Measurements from ENCODE around the gene SCN7A.

The SCN7A gene

GRCh38 chr2:166513952-166514351 lies 19.9 kb upstream of the SCN7A start:
- Histone ChIP-seq H3K79me2 (ENCODE audit: low read length) (no peaks in the 10 kb centered on the region), H3K9ac (ENCODE audit: low read length) (no peak overlapping the region), H3K4me1 (ENCODE audit: low read length) (no peaks in the 10 kb centered on the region), H4K20me1 (ENCODE audit: insufficient read depth, low read length) (no peaks in the 10 kb centered on the region), H3K9me2 (replicated peaks; ENCODE audit: insufficient read depth, low read length) (no peaks in the 10 kb centered on the region), H3K4me3 (ENCODE audit: low read length) (no peak overlapping the region), H3F3A (ENCODE audit: insufficient read depth, low read length) (no peaks in the 10 kb centered on the region), H3K9me3 (replicated peaks; ENCODE audit: insufficient read depth, low read length) (no peaks in the 10 kb centered on the region), H3K27ac (ENCODE audit: low read length) (no peak overlapping the region), H3K4me2 (ENCODE audit: low read depth, low read length) (no peak overlapping the region), H2AFZ (ENCODE audit: low read length) (no peak overlapping the region), H3K36me3 (replicated peaks; ENCODE audit: insufficient read depth, low read length) (no peaks in the 10 kb centered on the region), H3K27me3 (replicated peaks; ENCODE audit: insufficient read depth, low read length) (no peaks in the 10 kb centered on the region)
- DNase-seq = no peak
- TF ChIP-seq CTCF (IDR thresholded peaks at IDR 0.05; ENCODE audit: low read length) (no peak), EZH2phosphoT487 (IDR thresholded peaks at IDR 0.05; ENCODE audit: low read length) (no peak), EZH2 (optimal IDR thresholded peaks at IDR 0.05; ENCODE audit: low read depth, low read length) (no peak)

- H3F3A ChIP-seq (ENCODE audit: insufficient read depth, low read length) = no peaks in the 10 kb centered on the region
- no peaks in the 10 kb centered on the region for H3K4me1 ChIP-seq (ENCODE audit: low read length)
- H3K4me3 ChIP-seq (ENCODE audit: low read length) = no peak overlapping the region
- no peaks in the 10 kb centered on the region for H3K9me3 ChIP-seq (replicated peaks; ENCODE audit: insufficient read depth, low read length)
- H3K9ac ChIP-seq (ENCODE audit: low read length) = no peak overlapping the region
- H3K4me2 ChIP-seq (ENCODE audit: low read depth, low read length) = no peak overlapping the region
- H2AFZ ChIP-seq (ENCODE audit: low read length) = no peak overlapping the region
- H4K20me1 ChIP-seq (ENCODE audit: insufficient read depth, low read length) = no peaks in the 10 kb centered on the region
- no peaks in the 10 kb centered on the region for H3K9me2 ChIP-seq (replicated peaks; ENCODE audit: insufficient read depth, low read length)
- no peak overlapping the region for H3K27ac ChIP-seq (ENCODE audit: low read length)
- DNase-seq = no peak
- no peaks in the 10 kb centered on the region for H3K27me3 ChIP-seq (replicated peaks; ENCODE audit: insufficient read depth, low read length)
- no peaks in the 10 kb centered on the region for H3K36me3 ChIP-seq (replicated peaks; ENCODE audit: insufficient read depth, low read length)
- TF ChIP-seq EZH2 (optimal IDR thresholded peaks at IDR 0.05; ENCODE audit: low read depth, low read length) (no peak), CTCF (IDR thresholded peaks at IDR 0.05; ENCODE audit: low read length) (no peak), EZH2phosphoT487 (IDR thresholded peaks at IDR 0.05; ENCODE audit: low read length) (no peak)
- no peaks in the 10 kb centered on the region for H3K79me2 ChIP-seq (ENCODE audit: low read length)
Measured at GRCh38 chr2:166499281-166499680, 5.2 kb upstream of the SCN7A start.

- no peak overlapping the region for H3K4me2 ChIP-seq (ENCODE audit: low read depth, low read length)
- no peaks in the 10 kb centered on the region for H3K4me1 ChIP-seq (ENCODE audit: low read length)
- H4K20me1 ChIP-seq (ENCODE audit: insufficient read depth, low read length) = no peaks in the 10 kb centered on the region
- TF ChIP-seq CTCF (IDR thresholded peaks at IDR 0.05; ENCODE audit: low read length) = no peak
- no peak for TF ChIP-seq EZH2phosphoT487 (IDR thresholded peaks at IDR 0.05; ENCODE audit: low read length)
- TF ChIP-seq EZH2 (optimal IDR thresholded peaks at IDR 0.05; ENCODE audit: low read depth, low read length) = no peak
- H3K9me2 ChIP-seq (replicated peaks; ENCODE audit: insufficient read depth, low read length) = no peaks in the 10 kb centered on the region
- H2AFZ ChIP-seq (ENCODE audit: low read length) = no peak overlapping the region
- no peak overlapping the region for H3K4me3 ChIP-seq (ENCODE audit: low read length)
- no peaks in the 10 kb centered on the region for H3K79me2 ChIP-seq (ENCODE audit: low read length)
- H3F3A ChIP-seq (ENCODE audit: insufficient read depth, low read length) = no peaks in the 10 kb centered on the region
- DNase-seq = no peak
- no peaks in the 10 kb centered on the region for H3K9me3 ChIP-seq (replicated peaks; ENCODE audit: insufficient read depth, low read length)
- no peaks in the 10 kb centered on the region for H3K27me3 ChIP-seq (replicated peaks; ENCODE audit: insufficient read depth, low read length)
- no peak overlapping the region for H3K27ac ChIP-seq (ENCODE audit: low read length)
- no peaks in the 10 kb centered on the region for H3K36me3 ChIP-seq (replicated peaks; ENCODE audit: insufficient read depth, low read length)
- H3K9ac ChIP-seq (ENCODE audit: low read length) = no peak overlapping the region
Measured at GRCh38 chr2:166491461-166491860, 2.6 kb downstream of the SCN7A start.

All from MM.1S (cell line).